DND-41 (cell line): Measurements from ENCODE around the gene AZI2.

Experiments
- ATAC-seq: fragments of 200-7000 bp; cut with Tn5 transposase; 3 replicates; pipeline ENCODE4 v1.9.1; 2021; ENCODE audit warnings: low read depth; ENCODE audit not compliant: insufficient read depth
- DNase-seq: peaks from one replicate; pipeline ENCODE4 v3.0.0-alpha.2; 2020
- H2AFZ ChIP-seq: 2 replicates; pipeline ENCODE4 v1.6.0; 2012; ENCODE audit warnings: low read depth, low read length
- H3K27ac ChIP-seq: 2 replicates; pipeline ENCODE4 v1.5.1; 2012; ENCODE audit warnings: low read length, inconsistent platforms
- H3K27me3 ChIP-seq: fragments of 200-600 bp; sonication (generic); 2 replicates; pipeline ENCODE4 v1.6.0; 2012; ENCODE audit warnings: low read length, mild to moderate bottlenecking, inconsistent platforms; ENCODE audit not compliant: insufficient read depth, poor library complexity
- H3K36me3 ChIP-seq: 2 replicates; pipeline ENCODE4 v1.5.1; 2012; ENCODE audit warnings: low read length, inconsistent platforms; ENCODE audit not compliant: insufficient read depth
- H3K4me1 ChIP-seq: 2 replicates; pipeline ENCODE4 v1.5.1; 2012; ENCODE audit warnings: mild to moderate bottlenecking, low read length; ENCODE audit not compliant: insufficient read depth
- H3K4me2 ChIP-seq: 2 replicates; pipeline ENCODE4 v1.6.0; 2012; ENCODE audit warnings: mild to moderate bottlenecking, moderate library complexity, low read length, inconsistent platforms; ENCODE audit not compliant: insufficient read depth
- H3K4me3 ChIP-seq, 2 experiments: fragments of 200-600 bp in 1 of 2; shearing (Covaris generic) in 1 of 2; 2 replicates each; pipeline ENCODE4 v1.5.1; 2012 to 2016; ENCODE audit warnings: inconsistent platforms in 2 of 2, low read length in 2 of 2, mild to moderate bottlenecking in 2 of 2, low read depth in 1 of 2, moderate library complexity in 1 of 2
- H3K79me2 ChIP-seq: 2 replicates; pipeline ENCODE4 v1.6.0; 2012; ENCODE audit warnings: low read length, inconsistent platforms; ENCODE audit not compliant: insufficient read depth
- H3K9ac ChIP-seq: 2 replicates; pipeline ENCODE4 v1.6.0; 2012; ENCODE audit warnings: low read depth, mild to moderate bottlenecking, inconsistent platforms, low read length, moderate library complexity
- H3K9me3 ChIP-seq: 2 replicates; pipeline ENCODE4 v1.5.1; 2012; ENCODE audit warnings: low read length, moderate library complexity, mild to moderate bottlenecking, inconsistent platforms; ENCODE audit not compliant: insufficient read depth, severe bottlenecking
- H4K20me1 ChIP-seq: 2 replicates; pipeline ENCODE4 v1.6.0; 2012; ENCODE audit warnings: low read length; ENCODE audit not compliant: insufficient read depth
- CTCF ChIP-seq: IDR thresholded peaks from 2 replicates; pipeline ENCODE4 v1.5.1; 2012; ENCODE audit warnings: borderline replicate concordance, low read length, moderate library complexity, mild to moderate bottlenecking; ENCODE audit not compliant: poor library complexity, severe bottlenecking; ENCODE audit errors: extremely low read depth
- EZH2 ChIP-seq: IDR thresholded peaks from 3 replicates; pipeline ENCODE4 v1.6.1; 2012; ENCODE audit warnings: borderline replicate concordance, low read depth, mild to moderate bottlenecking, moderate library complexity, low read length, inconsistent platforms; ENCODE audit not compliant: severe bottlenecking

Gene AZI2

GRCh38 chr3:28347374-28348264 is 1.0 kb downstream of the AZI2 start:
- no peak for DNase-seq
- TF ChIP-seq EZH2 (no peak), CTCF (no peak)

GRCh38 chr3:28345690-28346089 is 2.9 kb downstream of the AZI2 start:
- peaks cover 95% of the 10 kb centered on the region for H3K79me2 ChIP-seq

More at GRCh38 chr3:28347374-28348264, 1.0 kb downstream of the AZI2 start:
- Histone ChIP-seq H3K4me2 (peak overlapping the region; percentile 83), H3K27me3 (no peaks in the 10 kb centered on the region), H2AFZ (peak overlapping the region; percentile 87), H3K9ac (peak overlapping the region; percentile 87), H3K36me3 (no peaks in the 10 kb centered on the region), H3K9me3 (no peaks in the 10 kb centered on the region), H4K20me1 (no peaks in the 10 kb centered on the region; the same call in 1 of the 2 replicates), H3K4me3 (peak overlapping the region; percentile 46 to 73), H3K79me2 (peaks cover 80% of the 10 kb centered on the region), H3K27ac (peak overlapping the region; percentile 89), H3K4me1 (peaks cover 65% of the 10 kb centered on the region)
- ATAC-seq: no peak

GRCh38 chr3:28343144-28343543 is 5.5 kb downstream of the AZI2 start:
- TF ChIP-seq CTCF: no peak
- H3K36me3 ChIP-seq: peaks cover 21% of the 10 kb centered on the region
- peaks cover 80% of the 10 kb centered on the region for H3K79me2 ChIP-seq

More at GRCh38 chr3:28345690-28346089, 2.9 kb downstream of the AZI2 start:
- no peaks in the 10 kb centered on the region for H3K27me3 ChIP-seq
- no peak for TF ChIP-seq CTCF
- TF ChIP-seq EZH2: no peak
- no peaks in the 10 kb centered on the region; the same call in 1 of the 2 replicates for H4K20me1 ChIP-seq
- DNase-seq (no peak), ATAC-seq (no peak)
- peak overlapping the region; percentile 83; the same call in 1 of the 2 replicates for H3K4me2 ChIP-seq
- no peak overlapping the region for H3K27ac ChIP-seq
- H2AFZ ChIP-seq: no peak overlapping the region
- no peak overlapping the region for H3K9ac ChIP-seq
- no peaks in the 10 kb centered on the region for H3K9me3 ChIP-seq
- no peaks in the 10 kb centered on the region for H3K36me3 ChIP-seq
- H3K4me3 ChIP-seq: peak overlapping the region in 1 of 2 experiments; percentile 73; a peak in 1 of 4 replicates
- H3K4me1 ChIP-seq: peaks cover 71% of the 10 kb centered on the region

More at GRCh38 chr3:28343144-28343543, 5.5 kb downstream of the AZI2 start:
- H3K4me1 ChIP-seq: peaks cover 58% of the 10 kb centered on the region
- H3K27me3 ChIP-seq: no peaks in the 10 kb centered on the region
- no peak overlapping the region for H3K27ac ChIP-seq
- peak overlapping the region; percentile 83 for H3K4me2 ChIP-seq
- no peak overlapping the region for H3K9ac ChIP-seq
- H3K4me3 ChIP-seq: no peak overlapping the region
- ATAC-seq: 0 out of 3 replicates have a peak, but pooled peaks have one; percentile 39
- H4K20me1 ChIP-seq: no peaks in the 10 kb centered on the region; the same call in 1 of the 2 replicates
- H3K9me3 ChIP-seq: no peaks in the 10 kb centered on the region
- no peak overlapping the region for H2AFZ ChIP-seq
- DNase-seq: no peak
